ENCODE data around the gene ADORA3.

GRCh38 chr1:111552587-111552986, 49.2 kb upstream of the ADORA3 start:
- TF ChIP-seq POLR2A (IDR thresholded peaks at IDR 0.05): no peak
- TF ChIP-seq, protein P1, sequence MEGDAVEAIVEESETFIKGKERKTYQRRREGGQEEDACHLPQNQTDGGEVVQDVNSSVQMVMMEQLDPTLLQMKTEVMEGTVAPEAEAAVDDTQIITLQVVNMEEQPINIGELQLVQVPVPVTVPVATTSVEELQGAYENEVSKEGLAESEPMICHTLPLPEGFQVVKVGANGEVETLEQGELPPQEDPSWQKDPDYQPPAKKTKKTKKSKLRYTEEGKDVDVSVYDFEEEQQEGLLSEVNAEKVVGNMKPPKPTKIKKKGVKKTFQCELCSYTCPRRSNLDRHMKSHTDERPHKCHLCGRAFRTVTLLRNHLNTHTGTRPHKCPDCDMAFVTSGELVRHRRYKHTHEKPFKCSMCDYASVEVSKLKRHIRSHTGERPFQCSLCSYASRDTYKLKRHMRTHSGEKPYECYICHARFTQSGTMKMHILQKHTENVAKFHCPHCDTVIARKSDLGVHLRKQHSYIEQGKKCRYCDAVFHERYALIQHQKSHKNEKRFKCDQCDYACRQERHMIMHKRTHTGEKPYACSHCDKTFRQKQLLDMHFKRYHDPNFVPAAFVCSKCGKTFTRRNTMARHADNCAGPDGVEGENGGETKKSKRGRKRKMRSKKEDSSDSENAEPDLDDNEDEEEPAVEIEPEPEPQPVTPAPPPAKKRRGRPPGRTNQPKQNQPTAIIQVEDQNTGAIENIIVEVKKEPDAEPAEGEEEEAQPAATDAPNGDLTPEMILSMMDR (IDR thresholded peaks at IDR 0.05): no peak

Data from thyroid gland (tissue), 4 donors.